ENCODE data around the gene TARS3. TPM values are rescaled to one million over a fixed set of nuclear protein-coding genes. Genes with fewer than 3 reads are reported as not detected.

Gene TARS3
- total and polyA plus RNA-seq, 8 donors: 4.4 to 9.3 (median 7.4) TPM

DNA sequence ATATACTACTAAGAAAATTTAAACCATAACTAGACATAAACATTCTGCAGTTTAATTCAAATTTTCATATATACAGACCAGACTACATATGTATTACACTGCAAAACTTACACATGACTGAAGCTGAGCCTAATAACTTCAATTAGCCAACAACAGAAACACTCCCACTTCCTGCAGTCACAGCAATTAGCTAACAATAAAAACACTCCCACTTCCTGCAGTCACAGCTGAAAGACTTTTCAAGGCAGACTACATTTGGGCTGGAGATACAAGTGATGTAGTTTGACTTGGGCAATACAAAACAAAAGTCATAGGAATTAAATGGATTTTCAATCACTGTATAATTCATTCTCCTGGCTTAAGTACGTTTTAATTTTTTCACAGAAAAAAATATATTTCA is 82.4 kb downstream of the TARS3 start:
- DNase-seq (no peak), FAIRE-seq (peak; percentile 56), ATAC-seq (peak in 3 of 4 donors; percentile 23 to 61 (median 34))
- Histone ChIP-seq H3K9me3 (no peaks in the 10 kb centered on the region), H3K4me1 (no peaks in the 10 kb centered on the region), H3K27me3 (no peaks in the 10 kb centered on the region), H3K4me3 (no peak overlapping the region), H3K36me3 (peaks cover 0 to 41% (median 10%) of the 10 kb centered on the region in 3 donors), H3K27ac (peak overlapping the region in 1 of 4 donors; percentile 10)
- TF ChIP-seq, protein P1, sequence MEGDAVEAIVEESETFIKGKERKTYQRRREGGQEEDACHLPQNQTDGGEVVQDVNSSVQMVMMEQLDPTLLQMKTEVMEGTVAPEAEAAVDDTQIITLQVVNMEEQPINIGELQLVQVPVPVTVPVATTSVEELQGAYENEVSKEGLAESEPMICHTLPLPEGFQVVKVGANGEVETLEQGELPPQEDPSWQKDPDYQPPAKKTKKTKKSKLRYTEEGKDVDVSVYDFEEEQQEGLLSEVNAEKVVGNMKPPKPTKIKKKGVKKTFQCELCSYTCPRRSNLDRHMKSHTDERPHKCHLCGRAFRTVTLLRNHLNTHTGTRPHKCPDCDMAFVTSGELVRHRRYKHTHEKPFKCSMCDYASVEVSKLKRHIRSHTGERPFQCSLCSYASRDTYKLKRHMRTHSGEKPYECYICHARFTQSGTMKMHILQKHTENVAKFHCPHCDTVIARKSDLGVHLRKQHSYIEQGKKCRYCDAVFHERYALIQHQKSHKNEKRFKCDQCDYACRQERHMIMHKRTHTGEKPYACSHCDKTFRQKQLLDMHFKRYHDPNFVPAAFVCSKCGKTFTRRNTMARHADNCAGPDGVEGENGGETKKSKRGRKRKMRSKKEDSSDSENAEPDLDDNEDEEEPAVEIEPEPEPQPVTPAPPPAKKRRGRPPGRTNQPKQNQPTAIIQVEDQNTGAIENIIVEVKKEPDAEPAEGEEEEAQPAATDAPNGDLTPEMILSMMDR (IDR thresholded peaks at IDR 0.05): no peak
- WGBS, 2 donors: 65 to 72% methylated on average over 1 of the region's 1 CpG
- intact Hi-C loops (cut with DNase I): loop anchor here in 1 of 3 donors (10.0 kb wide), 1 partner anchor 337 kb away; no protein-coding TSS in a partner anchor

DNA sequence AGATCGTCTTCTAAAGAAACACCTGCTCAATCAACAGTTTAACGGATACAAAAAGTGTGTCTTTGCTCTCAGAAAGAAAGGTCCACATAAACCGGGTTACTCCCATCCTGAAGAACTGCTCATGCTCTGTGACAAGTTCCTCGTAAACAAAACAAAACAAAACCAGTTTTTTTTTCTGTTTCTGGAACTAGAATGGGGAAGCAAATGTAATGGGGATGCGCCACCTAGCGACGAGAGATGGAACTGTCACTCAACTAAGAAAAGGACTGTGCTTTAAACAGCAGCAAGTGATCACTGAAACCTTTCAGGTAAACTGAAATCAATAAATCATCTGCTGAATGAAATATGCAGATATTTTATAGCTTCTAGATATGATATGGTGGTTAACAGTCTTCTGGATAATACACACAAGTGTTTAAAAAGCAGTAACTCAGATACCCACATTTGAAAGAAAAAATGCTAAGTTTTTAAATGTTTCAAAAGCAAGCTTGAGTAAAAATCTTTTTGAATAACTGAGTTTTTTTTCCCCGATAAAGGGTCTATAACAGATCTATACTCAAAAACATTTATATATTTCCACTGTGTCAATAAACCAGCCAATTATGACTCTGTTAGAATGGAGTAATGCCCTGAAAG is 83.0 kb downstream of the TARS3 start:
- H3K4me1 ChIP-seq: no peaks in the 10 kb centered on the region
- no peaks in the 10 kb centered on the region for H3K27me3 ChIP-seq
- TF ChIP-seq, protein P1 (IDR thresholded peaks at IDR 0.05): peak; percentile 84 to 92 (median 88)
- WGBS, 2 donors: 28 to 29% methylated on average over 8 of the region's 8 CpGs
- DNase-seq (peak in 4 of 6 donors; percentile 19 to 77 (median 60)), FAIRE-seq (peak; percentile 92), ATAC-seq (peak; percentile 48 to 89 (median 86))
- no peaks in the 10 kb centered on the region for H3K9me3 ChIP-seq
- intact Hi-C loops (cut with DNase I): loop anchor here in 1 of 3 donors (10.0 kb wide), 1 partner anchor 336 kb away; no protein-coding TSS in a partner anchor
- no peak overlapping the region for H3K4me3 ChIP-seq
- peak overlapping the region in 1 of 4 donors; percentile 10 for H3K27ac ChIP-seq
- peaks cover 0 to 40% (median 10%) of the 10 kb centered on the region in 3 donors for H3K36me3 ChIP-seq

GRCh38 chr15:101639667-101640066 is 84.6 kb downstream of the TARS3 start:
- Histone ChIP-seq H3K27ac (no peak overlapping the region), H3K9me3 (no peaks in the 10 kb centered on the region), H3K4me1 (no peaks in the 10 kb centered on the region), H3K4me3 (no peak overlapping the region), H3K36me3 (peaks cover 0 to 25% (median 2%) of the 10 kb centered on the region in 3 donors), H3K27me3 (no peaks in the 10 kb centered on the region)
- ATAC-seq (no peak), FAIRE-seq (no peak), DNase-seq (no peak)
- WGBS, 2 donors: 74 to 77% methylated on average over 4 of the region's 4 CpGs
- intact Hi-C loops (cut with DNase I): loop anchor here in 2 of 3 donors (5.0 to 10.0 kb wide), 2 partner anchors 332 to 335 kb away; no protein-coding TSS in a partner anchor
- TF ChIP-seq, protein P1 (IDR thresholded peaks at IDR 0.05): no peak

DNA sequence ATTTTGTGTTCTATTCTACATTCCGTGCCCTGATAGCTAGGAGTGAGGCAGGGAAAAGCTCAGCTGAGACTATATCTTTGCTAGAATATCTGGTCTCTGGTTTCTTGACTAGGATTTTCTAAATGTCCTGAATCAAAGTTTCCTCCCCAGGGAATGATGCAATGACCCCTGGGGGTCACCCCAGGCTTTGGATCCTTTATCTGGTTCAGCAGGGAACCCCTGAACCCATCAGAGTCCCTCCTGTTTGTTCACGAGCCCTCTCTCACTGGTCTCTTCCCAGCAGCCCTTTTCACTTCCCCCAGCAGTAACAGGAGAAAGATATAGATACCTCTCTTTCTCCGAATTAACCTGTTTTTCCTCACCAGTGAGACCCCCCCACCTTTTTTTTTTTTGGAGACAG is 86.4 kb downstream of the TARS3 start:
- Histone ChIP-seq H3K27me3 (no peaks in the 10 kb centered on the region), H3K36me3 (peaks cover 0 to 12% (median 0%) of the 10 kb centered on the region in 3 donors), H3K9me3 (no peaks in the 10 kb centered on the region), H3K4me1 (no peaks in the 10 kb centered on the region), H3K4me3 (no peak overlapping the region), H3K27ac (no peak overlapping the region)
- DNase-seq (no peak), ATAC-seq (no peak), FAIRE-seq (no peak)
- WGBS, 2 donors: 85 to 89% methylated on average over 3 of the region's 3 CpGs
- TF ChIP-seq, protein P1 (IDR thresholded peaks at IDR 0.05): no peak
- intact Hi-C loops (cut with DNase I): loop anchor here in 1 of 3 donors (5.0 kb wide), 1 partner anchor 331 kb away; no protein-coding TSS in a partner anchor

GRCh38 chr15:101637516-101637915 is 86.8 kb downstream of the TARS3 start:
- WGBS, 2 donors: 88 to 89% methylated on average over 6 of the region's 6 CpGs
- Histone ChIP-seq H3K27me3 (no peaks in the 10 kb centered on the region), H3K4me1 (no peaks in the 10 kb centered on the region), H3K9me3 (no peaks in the 10 kb centered on the region), H3K36me3 (peaks cover 0 to 8% (median 0%) of the 10 kb centered on the region in 3 donors), H3K4me3 (no peak overlapping the region), H3K27ac (no peak overlapping the region)
- TF ChIP-seq, protein P1 (IDR thresholded peaks at IDR 0.05): no peak
- ATAC-seq: no peak
- intact Hi-C loops (cut with DNase I): loop anchor here in 1 of 3 donors (5.0 kb wide), 1 partner anchor 330 kb away; no protein-coding TSS in a partner anchor
- no peak for DNase-seq
- no peak for FAIRE-seq

Data from pancreas (tissue), 10 donors.